Neuronal stem cell (in vitro differentiated cells): ENCODE data around the gene PSD2.

Experiments used
- DNase-seq: peaks from one replicate; pipeline ENCODE4 v3.0.0-alpha.2; 2013; ENCODE audit warnings: low spot score
- H2AFZ ChIP-seq: one replicate; pipeline ENCODE4 v1.6.1; 2013; ENCODE audit warnings: mild to moderate bottlenecking, low read length, inconsistent platforms
- H2AK5ac ChIP-seq: 2 replicates; pipeline ENCODE4 v1.6.1; 2013; ENCODE audit warnings: low read depth, mild to moderate bottlenecking, inconsistent platforms, low read length, moderate library complexity, mixed read lengths
- H2BK120ac ChIP-seq: 2 replicates; pipeline ENCODE4 v1.6.1; 2013; ENCODE audit warnings: low read depth, mild to moderate bottlenecking, inconsistent platforms, low read length, moderate library complexity, mixed read lengths
- H2BK12ac ChIP-seq: one replicate; pipeline ENCODE4 v1.6.1; 2013; ENCODE audit warnings: low read length, inconsistent platforms
- H2BK15ac ChIP-seq: 2 replicates; pipeline ENCODE4 v1.6.1; 2013; ENCODE audit warnings: mild to moderate bottlenecking, low read length, inconsistent platforms, mixed read lengths
- H2BK5ac ChIP-seq: one replicate; pipeline ENCODE4 v1.6.1; 2013; ENCODE audit warnings: inconsistent platforms, mild to moderate bottlenecking, low read length, moderate library complexity
- H3K14ac ChIP-seq: one replicate; pipeline ENCODE4 v1.6.1; 2013; ENCODE audit warnings: low read length, inconsistent platforms
- H3K18ac ChIP-seq: 2 replicates; pipeline ENCODE4 v1.6.1; 2013; ENCODE audit warnings: low read length, inconsistent platforms
- H3K23ac ChIP-seq: 2 replicates; pipeline ENCODE4 v1.6.1; 2013; ENCODE audit warnings: low read depth, mild to moderate bottlenecking, mixed read lengths, low read length, inconsistent platforms; ENCODE audit not compliant: poor library complexity
- H3K27ac ChIP-seq: replicated peaks from 3 replicates; pipeline ENCODE4 v1.5.1; 2013; ENCODE audit warnings: low read length, inconsistent platforms
- H3K27me3 ChIP-seq, 3 experiments: 2 replicates each; pipeline ENCODE4 v1.6.1; 2013; ENCODE audit warnings: low read length in 3 of 3, mild to moderate bottlenecking in 2 of 3, inconsistent platforms in 1 of 3, low read depth in 1 of 3, mixed read lengths in 1 of 3, moderate library complexity in 1 of 3; ENCODE audit not compliant: control insufficient read depth in 3 of 3, insufficient read depth in 3 of 3
- H3K36me3 ChIP-seq, 2 donors: replicated peaks in 1 of 2; 2 replicates each; pipeline ENCODE4 v1.6.1; 2013; ENCODE audit warnings: low read length in 2 of 2; ENCODE audit not compliant: control insufficient read depth in 2 of 2, insufficient read depth in 2 of 2
- H3K4ac ChIP-seq: 2 replicates; pipeline ENCODE4 v1.6.1; 2013; ENCODE audit warnings: inconsistent platforms, mild to moderate bottlenecking, low read length, moderate library complexity
- H3K4me1 ChIP-seq, 2 donors: 1 replicate in 1 of 2; 2 replicates in 1 of 2; pipeline ENCODE4 v1.6.1; 2013; ENCODE audit warnings: low read length in 2 of 2, low read depth in 1 of 2; ENCODE audit not compliant: control insufficient read depth in 2 of 2, insufficient read depth in 1 of 2
- H3K4me2 ChIP-seq: one replicate; pipeline ENCODE4 v1.6.1; 2013; ENCODE audit warnings: mild to moderate bottlenecking, low read length, inconsistent platforms; ENCODE audit not compliant: insufficient read depth, poor library complexity, severe bottlenecking
- H3K4me3 ChIP-seq, 2 donors: 2 replicates each; pipeline ENCODE4 v1.5.1; 2013; ENCODE audit warnings: low read length in 2 of 2, mild to moderate bottlenecking in 2 of 2, inconsistent platforms in 1 of 2, moderate library complexity in 1 of 2
- H3K79me1 ChIP-seq: one replicate; pipeline ENCODE4 v1.6.1; 2013; ENCODE audit warnings: low read depth, mild to moderate bottlenecking, inconsistent platforms, low read length, moderate library complexity
- H3K9ac ChIP-seq: one replicate; pipeline ENCODE4 v1.6.1; 2013; ENCODE audit warnings: mild to moderate bottlenecking, low read depth, low read length, inconsistent platforms; ENCODE audit not compliant: poor library complexity
- H3K9me3 ChIP-seq, 2 donors: replicated peaks in 1 of 2; 2 replicates each; pipeline versions ENCODE3 to v1.6.1; 2013; ENCODE audit warnings: low read length in 2 of 2, mild to moderate bottlenecking in 2 of 2, inconsistent platforms in 1 of 2, low read depth in 1 of 2, mixed read lengths in 1 of 2, moderate library complexity in 1 of 2; ENCODE audit not compliant: control insufficient read depth in 2 of 2, insufficient read depth in 1 of 2
- H4K8ac ChIP-seq: one replicate; pipeline ENCODE4 v1.6.1; 2013; ENCODE audit warnings: low read depth, mild to moderate bottlenecking, inconsistent platforms, low read length, moderate library complexity
- H4K91ac ChIP-seq: one replicate; pipeline ENCODE4 v1.6.1; 2013; ENCODE audit warnings: low read length, low read depth, mild to moderate bottlenecking, inconsistent platforms; ENCODE audit not compliant: poor library complexity
- WGBS, 2 donors: extraction: QIAGEN DNeasy Blood & Tissue Kit; methylation state at CpG; one replicate each; pipeline ENCODE4 v1.1.7; 2013; ENCODE audit warnings: missing lambda C conversion rate in 2 of 2, mixed read lengths in 1 of 2; ENCODE audit not compliant: insufficient read length in 2 of 2, insufficient replicate concordance in 1 of 2; ENCODE audit errors: extremely low coverage in 2 of 2; 5-methylcytosine and 5-hydroxymethylcytosine counted together

Gene PSD2

DNA sequence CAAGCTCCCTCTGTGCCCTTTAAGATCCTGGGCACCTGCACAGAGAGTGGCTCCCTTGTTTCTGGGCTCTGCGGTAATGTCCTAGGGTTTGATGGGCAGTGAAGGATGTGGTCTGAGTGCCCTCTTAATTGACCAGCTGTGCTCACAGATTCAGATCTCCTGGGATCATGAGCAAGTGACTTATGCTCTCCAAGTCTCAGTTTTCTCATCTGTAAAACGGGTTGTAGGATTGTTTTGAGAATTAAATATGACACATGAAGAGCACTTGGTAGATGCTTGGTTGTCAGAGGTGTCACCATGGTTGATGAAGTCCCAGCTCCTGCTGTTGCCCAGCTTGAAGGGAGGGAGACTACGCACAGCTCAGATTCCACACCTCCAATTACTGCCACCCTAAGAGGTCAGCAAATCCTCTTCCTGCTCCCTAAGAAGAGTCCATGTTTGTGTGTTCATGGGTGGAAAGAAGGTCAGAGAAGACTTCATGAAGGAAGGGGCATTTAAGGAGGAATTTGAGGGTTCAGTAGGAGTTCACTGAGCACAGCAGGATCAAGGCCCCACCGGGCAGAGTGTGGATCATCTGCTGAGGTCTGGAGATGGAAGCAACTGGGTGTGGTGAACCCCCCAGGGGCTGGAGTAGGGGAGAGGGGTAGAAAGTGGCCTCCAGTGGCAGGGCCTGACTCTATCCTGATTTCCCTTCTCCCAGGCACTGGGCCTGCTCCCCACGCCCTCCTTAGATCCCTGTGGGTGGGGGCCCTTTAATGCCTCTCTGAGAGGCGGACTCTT, 1.4 kb upstream of the PSD2 start:
- H4K8ac ChIP-seq, result no peak overlapping the region
- no peak for DNase-seq

DNA sequence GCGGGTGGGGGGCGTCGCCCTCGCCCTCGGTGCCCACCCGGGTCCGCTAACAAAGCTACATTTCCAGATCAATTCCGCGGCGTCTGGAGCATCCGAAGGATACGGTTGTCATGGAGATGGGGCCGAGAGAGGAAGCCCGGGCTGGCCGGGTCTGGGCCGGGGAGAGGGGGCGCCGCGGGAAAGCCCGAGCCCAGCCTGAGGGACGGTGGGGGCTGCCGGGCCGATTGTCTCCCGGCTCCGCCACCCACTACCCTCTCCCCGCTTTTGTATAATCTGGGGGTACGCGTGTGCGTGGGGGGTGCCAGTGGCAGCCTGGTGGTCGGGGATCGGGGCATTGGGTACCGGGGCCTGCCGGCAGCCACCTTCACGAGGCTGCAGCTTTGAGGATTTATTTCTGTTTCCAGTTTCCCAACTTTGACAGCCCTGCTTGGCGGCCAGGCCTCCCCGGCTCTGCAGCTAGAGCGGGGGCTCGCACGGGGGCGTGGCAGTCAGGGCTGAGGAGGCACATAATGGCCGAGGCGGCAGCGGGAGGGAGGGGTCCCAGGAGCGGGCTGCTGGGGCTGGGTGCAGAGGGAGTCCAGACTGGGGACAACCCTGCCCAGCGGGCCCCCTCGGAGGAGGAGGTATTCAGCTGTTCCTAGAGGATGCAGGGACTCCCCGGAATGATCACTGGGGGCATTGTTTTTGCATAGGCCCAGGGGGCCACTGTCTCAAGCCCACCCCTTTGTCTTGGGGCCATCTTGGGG, 626 bp downstream of the PSD2 start:
- no peak overlapping the region for H4K8ac ChIP-seq
- peak overlapping the region; percentile 39 for H3K18ac ChIP-seq
- H2BK5ac ChIP-seq, result no peak overlapping the region
- no peaks in the 10 kb centered on the region for H3K36me3 ChIP-seq
- no peaks in the 10 kb centered on the region for H3K79me1 ChIP-seq
- no peak overlapping the region for H2BK12ac ChIP-seq
- no peak overlapping the region for H3K14ac ChIP-seq
- H3K23ac ChIP-seq, result no peak overlapping the region
- no peak overlapping the region for H3K9ac ChIP-seq
- no peak overlapping the region for H3K4ac ChIP-seq
- H4K91ac ChIP-seq, result no peak overlapping the region
- peaks cover 0 to 5% of the 10 kb centered on the region in 2 donors for H3K4me1 ChIP-seq
- no peak overlapping the region for H2AK5ac ChIP-seq
- H2BK120ac ChIP-seq, result no peak overlapping the region
- H3K27ac ChIP-seq, result no peak overlapping the region
- H3K27me3 ChIP-seq, result peaks cover 9 to 78% (median 61%) of the 10 kb centered on the region in 3 experiments
- no peak overlapping the region for H2BK15ac ChIP-seq
- peak; percentile 41 for DNase-seq
- no CpG with 5 or more reads among the region's 47 CpGs for WGBS, 2 donors
- peak overlapping the region; percentile 86 for H2AFZ ChIP-seq
- H3K4me3 ChIP-seq, result peak overlapping the region in 1 of 2 donors; percentile 65
- no peaks in the 10 kb centered on the region for H3K9me3 ChIP-seq
- peak overlapping the region; percentile 75 for H3K4me2 ChIP-seq

More for the DNA sequence above, 1.4 kb upstream of the PSD2 start:
- Histone ChIP-seq H3K4ac (no peak overlapping the region), H3K14ac (no peak overlapping the region), H3K23ac (peak overlapping the region; percentile 49), H2BK15ac (no peak overlapping the region), H3K79me1 (no peaks in the 10 kb centered on the region), H3K4me1 (peaks cover 0 to 5% of the 10 kb centered on the region in 2 donors), H2BK5ac (no peak overlapping the region), H3K4me3 (no peak overlapping the region), H2AK5ac (no peak overlapping the region), H2BK120ac (no peak overlapping the region), H3K9me3 (no peaks in the 10 kb centered on the region), H3K18ac (no peak overlapping the region), H3K4me2 (no peak overlapping the region), H4K91ac (no peak overlapping the region), H3K9ac (no peak overlapping the region), H3K27ac (no peak overlapping the region), H2BK12ac (no peak overlapping the region), H2AFZ (no peak overlapping the region), H3K36me3 (no peaks in the 10 kb centered on the region), H3K27me3 (peaks cover 9 to 75% (median 57%) of the 10 kb centered on the region in 3 experiments)
- WGBS, 2 donors, result no CpG with 5 or more reads among the region's 6 CpGs

DNA sequence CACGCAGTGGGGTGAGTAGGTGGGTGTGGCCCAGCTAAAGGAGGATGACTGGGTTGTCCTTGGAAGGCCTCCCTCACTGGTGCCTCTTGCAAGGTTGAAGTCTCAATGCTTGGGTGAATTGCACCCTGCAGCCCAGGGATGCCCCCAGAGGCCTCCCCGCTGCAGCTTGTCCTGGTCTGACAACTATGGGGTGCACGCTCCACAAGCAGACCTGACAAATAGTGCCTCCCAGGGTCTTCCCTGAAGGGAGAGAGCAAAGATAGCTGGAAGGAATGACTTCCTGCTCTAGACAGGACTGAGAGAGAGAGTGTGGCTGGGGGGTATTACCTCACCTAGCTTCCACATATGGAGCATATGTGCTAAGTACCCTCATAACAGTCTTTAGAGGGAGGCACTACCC, 1.7 kb downstream of the PSD2 start:
- no peak overlapping the region for H2BK12ac ChIP-seq
- H2BK5ac ChIP-seq, result no peak overlapping the region
- no peak overlapping the region for H3K27ac ChIP-seq
- H2BK120ac ChIP-seq, result no peak overlapping the region
- no CpG with 5 or more reads among the region's 3 CpGs for WGBS, 2 donors
- no peaks in the 10 kb centered on the region for H3K9me3 ChIP-seq
- H4K91ac ChIP-seq, result no peak overlapping the region
- H2AFZ ChIP-seq, result no peak overlapping the region
- no peak overlapping the region for H2AK5ac ChIP-seq
- H3K23ac ChIP-seq, result no peak overlapping the region
- no peak overlapping the region for H3K4me2 ChIP-seq
- H3K18ac ChIP-seq, result no peak overlapping the region
- no peak for DNase-seq
- no peak overlapping the region for H4K8ac ChIP-seq
- H3K27me3 ChIP-seq, result peaks cover 9 to 89% (median 57%) of the 10 kb centered on the region in 3 experiments
- H3K4ac ChIP-seq, result no peak overlapping the region
- H3K4me3 ChIP-seq, result no peak overlapping the region
- H3K4me1 ChIP-seq, result peaks cover 0 to 5% of the 10 kb centered on the region in 2 donors
- H3K79me1 ChIP-seq, result no peaks in the 10 kb centered on the region
- H2BK15ac ChIP-seq, result no peak overlapping the region
- H3K36me3 ChIP-seq, result no peaks in the 10 kb centered on the region
- no peak overlapping the region for H3K9ac ChIP-seq
- no peak overlapping the region for H3K14ac ChIP-seq

DNA sequence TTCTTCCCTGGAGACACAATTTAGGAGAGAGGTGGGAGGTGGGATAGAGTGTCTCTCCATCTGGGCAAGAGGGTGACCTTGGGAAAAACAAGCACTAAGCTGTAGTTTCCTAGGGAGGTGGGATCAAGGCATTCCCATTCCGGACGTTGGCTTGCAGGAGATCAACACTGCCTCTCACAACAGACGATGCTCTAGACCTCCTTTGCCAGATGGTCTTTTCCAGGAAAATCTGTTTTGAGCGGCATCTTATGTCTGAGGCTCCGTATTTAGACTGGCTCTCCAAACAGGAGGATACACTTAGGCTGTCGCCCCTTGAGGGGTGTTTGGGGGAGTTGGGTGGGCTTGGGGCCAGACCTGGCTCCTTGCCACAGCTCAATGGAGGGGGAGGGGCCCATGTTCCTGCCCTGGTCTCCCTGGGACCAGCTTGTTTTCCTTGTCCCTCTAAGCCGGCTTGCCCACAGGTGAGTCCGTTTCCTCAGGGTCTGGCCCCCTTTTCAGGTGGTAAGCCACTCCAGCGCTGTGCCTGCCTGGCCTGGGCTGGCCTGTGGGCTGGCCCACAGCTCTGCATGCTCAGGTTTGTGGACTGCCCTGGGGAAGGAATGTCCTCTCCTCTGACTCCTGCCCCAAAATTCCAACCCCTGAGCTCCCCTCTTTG, 2.4 kb downstream of the PSD2 start:
- H4K91ac ChIP-seq, result no peak overlapping the region
- no peak overlapping the region for H2BK15ac ChIP-seq
- no peak overlapping the region for H3K27ac ChIP-seq
- no peak overlapping the region for H3K4ac ChIP-seq
- no peak overlapping the region for H3K4me3 ChIP-seq
- H2BK120ac ChIP-seq, result no peak overlapping the region
- no peak for DNase-seq
- peaks cover 0 to 5% of the 10 kb centered on the region in 2 donors for H3K4me1 ChIP-seq
- H2BK12ac ChIP-seq, result no peak overlapping the region
- no peak overlapping the region for H3K4me2 ChIP-seq
- no peak overlapping the region for H3K14ac ChIP-seq
- H3K27me3 ChIP-seq, result peaks cover 9 to 94% (median 59%) of the 10 kb centered on the region in 3 experiments
- no CpG with 5 or more reads among the region's 9 CpGs for WGBS, 2 donors
- no peak overlapping the region for H2AK5ac ChIP-seq
- H3K79me1 ChIP-seq, result no peaks in the 10 kb centered on the region
- no peak overlapping the region for H2AFZ ChIP-seq
- no peak overlapping the region for H4K8ac ChIP-seq
- H3K18ac ChIP-seq, result no peak overlapping the region
- no peak overlapping the region for H3K9ac ChIP-seq
- no peaks in the 10 kb centered on the region for H3K9me3 ChIP-seq
- no peaks in the 10 kb centered on the region for H3K36me3 ChIP-seq
- no peak overlapping the region for H3K23ac ChIP-seq
- H2BK5ac ChIP-seq, result no peak overlapping the region
